Osteocyte (in vitro differentiated cells): ENCODE measurements around the gene PRKN. TPM values are rescaled to one million over a fixed set of nuclear protein-coding genes. Genes with fewer than 3 reads are reported as not detected.

ENCODE experiments used
- DNase-seq: peaks from one replicate; pipeline ENCODE4 v3.0.0; 2021; ENCODE audit warnings: mixed read lengths; ENCODE audit not compliant: unreplicated experiment; ENCODE audit errors: extremely low spot score
- H3K27ac Mint-ChIP-seq: one replicate; pipeline ENCODE4 v1.8.0; 2021; ENCODE audit warnings: mild to moderate bottlenecking, mixed read lengths; ENCODE audit not compliant: unreplicated experiment
- H3K27me3 Mint-ChIP-seq: one replicate; pipeline ENCODE4 v1.8.0; 2021; ENCODE audit warnings: mixed read lengths; ENCODE audit not compliant: unreplicated experiment
- H3K36me3 Mint-ChIP-seq: one replicate; pipeline ENCODE4 v1.8.0; 2021; ENCODE audit warnings: mixed read lengths; ENCODE audit not compliant: unreplicated experiment
- H3K4me1 Mint-ChIP-seq: one replicate; pipeline ENCODE4 v1.8.0; 2021; ENCODE audit warnings: mixed read lengths; ENCODE audit not compliant: unreplicated experiment
- H3K4me3 Mint-ChIP-seq: one replicate; pipeline ENCODE4 v1.8.0; 2021; ENCODE audit warnings: mild to moderate bottlenecking, moderate library complexity, mixed read lengths; ENCODE audit not compliant: unreplicated experiment
- H3K9me3 Mint-ChIP-seq: one replicate; pipeline ENCODE4 v1.8.0; 2021; ENCODE audit warnings: mixed read lengths; ENCODE audit not compliant: unreplicated experiment
- total RNA-seq: library from RNA; stranded (reverse); gene quantifications from 2 replicates; pipeline ENCODE4 v1.2.1, GENCODE V29; 2021
- TF ChIP-seq, protein P1 (sequence below): fragments of 200-600 bp; sonication (generic); IDR thresholded peaks from 2 replicates; pipeline ENCODE4 v1.5.0; 2021; ENCODE audit warnings: antibody characterized with exemption, mild to moderate bottlenecking, moderate library complexity

The PRKN gene
- total RNA-seq, 1 donor from 2014 or later: 13.4 TPM

DNA sequence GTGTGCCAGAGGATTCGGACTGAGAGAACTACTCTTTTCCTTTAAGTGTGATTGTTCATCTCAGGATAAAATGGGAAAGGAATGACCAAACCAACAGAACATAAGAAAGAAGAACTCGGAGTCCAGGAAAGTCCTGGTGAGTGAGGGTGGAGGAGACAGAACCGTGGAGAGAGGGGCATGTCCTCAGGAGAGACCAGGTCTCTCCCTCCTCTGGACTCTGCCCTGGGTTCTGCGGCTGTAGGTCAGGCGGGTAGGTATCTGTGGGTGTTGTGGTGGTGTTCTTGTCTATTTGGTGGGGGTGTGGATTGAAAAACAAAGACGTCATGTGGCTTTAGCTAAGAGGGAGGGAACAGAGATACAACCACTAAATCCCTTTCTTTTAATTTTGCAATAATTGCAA, 1424.6 kb downstream of the PRKN start:
- Mint-ChIP-seq H3K36me3 (no peaks in the 10 kb centered on the region), H3K4me1 (peaks cover 4% of the 10 kb centered on the region), H3K9me3 (no peaks in the 10 kb centered on the region), H3K27me3 (no peaks in the 10 kb centered on the region), H3K27ac (no peak overlapping the region), H3K4me3 (no peak overlapping the region)
- peak; percentile 70 for DNase-seq
- TF ChIP-seq, protein P1, sequence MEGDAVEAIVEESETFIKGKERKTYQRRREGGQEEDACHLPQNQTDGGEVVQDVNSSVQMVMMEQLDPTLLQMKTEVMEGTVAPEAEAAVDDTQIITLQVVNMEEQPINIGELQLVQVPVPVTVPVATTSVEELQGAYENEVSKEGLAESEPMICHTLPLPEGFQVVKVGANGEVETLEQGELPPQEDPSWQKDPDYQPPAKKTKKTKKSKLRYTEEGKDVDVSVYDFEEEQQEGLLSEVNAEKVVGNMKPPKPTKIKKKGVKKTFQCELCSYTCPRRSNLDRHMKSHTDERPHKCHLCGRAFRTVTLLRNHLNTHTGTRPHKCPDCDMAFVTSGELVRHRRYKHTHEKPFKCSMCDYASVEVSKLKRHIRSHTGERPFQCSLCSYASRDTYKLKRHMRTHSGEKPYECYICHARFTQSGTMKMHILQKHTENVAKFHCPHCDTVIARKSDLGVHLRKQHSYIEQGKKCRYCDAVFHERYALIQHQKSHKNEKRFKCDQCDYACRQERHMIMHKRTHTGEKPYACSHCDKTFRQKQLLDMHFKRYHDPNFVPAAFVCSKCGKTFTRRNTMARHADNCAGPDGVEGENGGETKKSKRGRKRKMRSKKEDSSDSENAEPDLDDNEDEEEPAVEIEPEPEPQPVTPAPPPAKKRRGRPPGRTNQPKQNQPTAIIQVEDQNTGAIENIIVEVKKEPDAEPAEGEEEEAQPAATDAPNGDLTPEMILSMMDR: no peak

DNA sequence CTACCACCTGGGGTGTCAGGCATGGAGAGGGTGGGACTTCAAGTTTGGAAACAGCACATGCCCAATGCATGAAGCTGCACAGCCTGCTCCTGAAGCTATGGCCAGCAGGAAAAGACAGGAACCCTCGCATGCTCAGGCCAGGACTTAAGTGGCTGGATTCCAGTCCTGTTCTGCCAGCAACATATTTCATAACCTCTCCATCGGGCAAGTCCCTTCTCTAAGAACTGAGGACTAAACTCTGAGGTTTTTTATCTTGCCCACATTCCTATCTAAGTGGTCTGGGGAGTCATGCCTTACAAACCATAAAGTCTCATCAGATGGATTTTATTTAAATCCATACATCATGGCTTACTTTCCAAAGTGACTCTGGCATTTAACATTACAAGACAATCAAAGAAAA, 1426.2 kb downstream of the PRKN start:
- Mint-ChIP-seq H3K9me3 (peaks cover 3% of the 10 kb centered on the region), H3K4me3 (no peak overlapping the region), H3K36me3 (no peaks in the 10 kb centered on the region), H3K27me3 (no peaks in the 10 kb centered on the region), H3K4me1 (peaks cover 4% of the 10 kb centered on the region), H3K27ac (no peak overlapping the region)
- no peak for DNase-seq
- TF ChIP-seq, protein P1: no peak

DNA sequence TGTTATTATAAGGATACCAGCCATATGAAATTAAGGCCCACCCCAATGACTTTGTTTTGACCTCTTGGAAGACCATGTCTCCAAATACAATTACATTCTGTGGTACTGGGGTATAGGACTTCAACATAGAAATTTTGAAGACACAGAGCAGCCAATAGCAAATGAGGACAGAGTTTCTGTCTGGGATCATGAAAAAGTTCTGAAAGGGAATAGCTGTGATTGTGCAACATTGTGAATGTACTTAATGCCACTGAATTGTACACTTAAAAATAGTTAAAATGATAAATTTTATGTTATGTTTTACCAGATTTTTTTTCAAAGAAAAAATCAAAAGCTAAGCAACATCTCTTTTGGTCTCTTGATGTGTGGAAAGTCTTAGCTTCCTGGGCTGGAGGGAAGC, 1426.7 kb downstream of the PRKN start:
- TF ChIP-seq, protein P1: no peak
- Mint-ChIP-seq H3K36me3 (no peaks in the 10 kb centered on the region), H3K9me3 (peaks cover 6% of the 10 kb centered on the region), H3K27ac (no peak overlapping the region), H3K4me3 (no peak overlapping the region), H3K4me1 (peaks cover 4% of the 10 kb centered on the region), H3K27me3 (no peaks in the 10 kb centered on the region)
- DNase-seq: no peak

DNA sequence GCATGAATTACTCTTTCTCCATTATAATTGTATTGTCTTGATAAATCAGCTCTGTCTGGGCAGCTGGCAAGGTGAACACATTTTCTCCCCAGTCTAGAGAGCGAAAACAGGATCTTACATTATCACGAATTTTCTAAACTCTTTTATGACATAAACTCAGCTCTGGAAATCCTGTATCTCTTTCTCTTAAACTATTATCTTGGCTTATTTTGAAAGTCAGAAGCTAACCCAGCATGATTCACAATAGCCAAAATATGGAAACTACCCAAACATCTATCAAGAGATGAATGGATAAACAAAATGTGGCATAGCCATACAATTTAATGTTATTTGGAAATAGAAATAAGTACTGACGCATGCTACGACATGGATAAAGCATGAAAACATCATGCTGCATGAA, 1427.8 kb downstream of the PRKN start:
- TF ChIP-seq, protein P1: no peak
- Mint-ChIP-seq H3K9me3 (peaks cover 6% of the 10 kb centered on the region), H3K27me3 (no peaks in the 10 kb centered on the region), H3K4me1 (peaks cover 4% of the 10 kb centered on the region), H3K27ac (no peak overlapping the region), H3K36me3 (no peaks in the 10 kb centered on the region), H3K4me3 (no peak overlapping the region)
- no peak for DNase-seq

Other genes starting within 250 kb of the PRKN start
- gene PACRG, start 208 bp upstream of the PRKN start, total RNA-seq: 1.2 and 3.2 TPM in 2 replicates